DOHH2 (cell line): ENCODE data around the gene MIGA2.

Experiments
- H3F3A ChIP-seq: fragments of 200-600 bp; sonication (generic), shearing (Covaris generic); 2 replicates; pipeline ENCODE4 v1.6.0; 2016; ENCODE audit warnings: antibody characterized with exemption, mild to moderate bottlenecking; ENCODE audit not compliant: control insufficient read depth, insufficient read depth
- H3K27ac ChIP-seq: fragments of 200-600 bp; sonication (generic); 2 replicates; pipeline ENCODE4 v1.5.1; 2014; ENCODE audit warnings: low read depth, mild to moderate bottlenecking, low read length, moderate library complexity
- H3K27me3 ChIP-seq: fragments of 200-600 bp; sonication (generic); 2 replicates; pipeline ENCODE4 v1.6.1; 2014; ENCODE audit warnings: mild to moderate bottlenecking, low read length, mixed read lengths; ENCODE audit not compliant: control insufficient read depth
- H3K36me3 ChIP-seq: fragments of 200-600 bp; sonication (generic); 2 replicates; pipeline ENCODE4 v1.6.1; 2014; ENCODE audit warnings: mild to moderate bottlenecking, low read length, moderate library complexity, mixed read lengths; ENCODE audit not compliant: control insufficient read depth
- H3K4me1 ChIP-seq: fragments of 200-600 bp; sonication (generic); 2 replicates; pipeline ENCODE4 v1.6.1; 2014; ENCODE audit warnings: mild to moderate bottlenecking, low read length, mixed read lengths; ENCODE audit not compliant: control insufficient read depth
- H3K4me2 ChIP-seq: fragments of 200-600 bp; sonication (generic); 2 replicates; pipeline ENCODE4 v1.6.0; 2014; ENCODE audit warnings: mild to moderate bottlenecking, low read length, moderate library complexity
- H3K4me3 ChIP-seq: fragments of 200-600 bp; sonication (generic); 2 replicates; pipeline ENCODE4 v1.5.1; 2014; ENCODE audit warnings: mild to moderate bottlenecking, low read length, mixed read lengths
- H3K79me2 ChIP-seq: fragments of 200-600 bp; sonication (generic); 2 replicates; pipeline ENCODE4 v1.6.1; 2014; ENCODE audit warnings: mild to moderate bottlenecking, low read length, mixed read lengths; ENCODE audit not compliant: control insufficient read depth
- H3K9me2 ChIP-seq: fragments of 200-600 bp; sonication (generic); replicated peaks from 2 replicates; pipeline ENCODE4 v1.6.1; 2014; ENCODE audit warnings: mild to moderate bottlenecking, low read length, mixed read lengths; ENCODE audit not compliant: control insufficient read depth
- H3K9me3 ChIP-seq: fragments of 200-600 bp; sonication (generic); 2 replicates; pipeline ENCODE4 v1.6.1; 2014; ENCODE audit warnings: antibody characterized with exemption, low read length, mixed read lengths; ENCODE audit not compliant: control insufficient read depth, insufficient read depth
- H4K20me1 ChIP-seq: fragments of 200-600 bp; sonication (generic); 2 replicates; pipeline ENCODE4 v1.6.0; 2014; ENCODE audit warnings: low read depth, mild to moderate bottlenecking, antibody characterized with exemption, low read length, moderate library complexity; ENCODE audit not compliant: control insufficient read depth, insufficient read depth
- EZH2phosphoT487 ChIP-seq: fragments of 200-600 bp; sonication (generic); IDR thresholded peaks from 2 replicates; pipeline ENCODE4 v1.6.1; 2017; ENCODE audit warnings: borderline replicate concordance, mild to moderate bottlenecking, antibody characterized with exemption, low read length, moderate library complexity, mixed read lengths
- TF ChIP-seq, protein P1 (sequence below): fragments of 200-600 bp; sonication (generic); IDR thresholded peaks from one replicate; pipeline ENCODE4 v1.5.1; 2014; ENCODE audit warnings: antibody characterized with exemption, mild to moderate bottlenecking, low read depth, low read length; ENCODE audit not compliant: poor library complexity, severe bottlenecking

MIGA2 gene

DNA sequence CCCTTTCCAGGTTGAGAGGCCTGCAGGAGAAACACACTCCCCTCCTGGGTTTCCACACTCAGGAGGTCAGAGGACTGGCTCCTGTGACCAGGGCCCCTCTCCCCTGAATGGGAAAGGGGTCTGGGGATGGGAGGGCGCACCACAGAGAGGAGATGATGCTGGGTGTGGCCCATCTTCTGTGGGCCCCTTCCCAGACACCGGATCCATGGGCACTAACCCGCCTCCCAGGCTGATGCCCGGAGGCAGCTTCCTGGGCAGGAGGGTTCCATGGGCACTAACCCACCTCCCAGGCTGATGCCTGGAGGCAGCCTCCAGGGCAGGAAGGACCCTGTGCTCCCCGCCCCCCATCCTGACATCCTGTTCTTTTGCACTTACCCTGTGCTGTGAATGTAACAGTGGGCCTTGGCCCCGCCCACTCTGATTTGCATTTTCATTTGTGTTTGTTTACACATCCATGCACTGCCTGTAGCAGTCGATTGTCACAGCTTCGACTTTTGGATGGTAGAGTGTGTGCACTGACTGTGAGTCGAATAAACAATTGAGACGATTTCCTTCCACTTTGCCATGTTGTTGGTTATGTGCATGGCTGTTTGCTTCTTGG is 35.2 kb downstream of the MIGA2 start:
- no peaks in the 10 kb centered on the region; the same call in 1 of the 2 replicates for H3K4me1 ChIP-seq
- TF ChIP-seq, protein P1, sequence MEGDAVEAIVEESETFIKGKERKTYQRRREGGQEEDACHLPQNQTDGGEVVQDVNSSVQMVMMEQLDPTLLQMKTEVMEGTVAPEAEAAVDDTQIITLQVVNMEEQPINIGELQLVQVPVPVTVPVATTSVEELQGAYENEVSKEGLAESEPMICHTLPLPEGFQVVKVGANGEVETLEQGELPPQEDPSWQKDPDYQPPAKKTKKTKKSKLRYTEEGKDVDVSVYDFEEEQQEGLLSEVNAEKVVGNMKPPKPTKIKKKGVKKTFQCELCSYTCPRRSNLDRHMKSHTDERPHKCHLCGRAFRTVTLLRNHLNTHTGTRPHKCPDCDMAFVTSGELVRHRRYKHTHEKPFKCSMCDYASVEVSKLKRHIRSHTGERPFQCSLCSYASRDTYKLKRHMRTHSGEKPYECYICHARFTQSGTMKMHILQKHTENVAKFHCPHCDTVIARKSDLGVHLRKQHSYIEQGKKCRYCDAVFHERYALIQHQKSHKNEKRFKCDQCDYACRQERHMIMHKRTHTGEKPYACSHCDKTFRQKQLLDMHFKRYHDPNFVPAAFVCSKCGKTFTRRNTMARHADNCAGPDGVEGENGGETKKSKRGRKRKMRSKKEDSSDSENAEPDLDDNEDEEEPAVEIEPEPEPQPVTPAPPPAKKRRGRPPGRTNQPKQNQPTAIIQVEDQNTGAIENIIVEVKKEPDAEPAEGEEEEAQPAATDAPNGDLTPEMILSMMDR = no peak
- TF ChIP-seq EZH2phosphoT487 = no peak
- H3F3A ChIP-seq = 0 out of 2 replicates have a peak, but pooled peaks cover 3% of the 10 kb centered on the region
- H3K4me2 ChIP-seq = no peak overlapping the region
- H3K36me3 ChIP-seq = peaks cover 3% of the 10 kb centered on the region; the same call in 1 of the 2 replicates
- no peak overlapping the region for H3K4me3 ChIP-seq
- no peaks in the 10 kb centered on the region for H3K79me2 ChIP-seq
- H3K27ac ChIP-seq = no peak overlapping the region
- no peaks in the 10 kb centered on the region for H4K20me1 ChIP-seq
- no peaks in the 10 kb centered on the region for H3K9me2 ChIP-seq
- H3K27me3 ChIP-seq = no peaks in the 10 kb centered on the region
- no peaks in the 10 kb centered on the region for H3K9me3 ChIP-seq

DNA sequence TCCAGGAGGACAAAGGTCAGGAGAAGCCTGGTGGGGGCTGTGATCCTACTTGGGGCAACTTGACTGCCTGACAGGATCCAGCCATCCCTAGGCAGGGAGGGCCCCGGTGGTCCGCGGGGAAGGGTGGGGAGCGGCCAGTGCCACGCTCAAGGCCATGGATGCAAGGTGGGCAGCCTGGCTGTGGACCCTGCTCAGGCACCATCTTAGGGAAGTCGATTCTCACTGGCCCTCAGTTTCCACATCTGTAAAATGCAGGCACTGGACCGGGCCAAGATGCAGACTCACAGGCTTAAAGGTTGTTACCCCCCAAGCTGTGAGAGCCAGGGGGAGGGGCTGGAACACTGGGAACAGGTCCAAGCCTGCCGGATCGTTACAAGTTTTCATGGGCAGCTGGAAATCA is 35.7 kb downstream of the MIGA2 start:
- Histone ChIP-seq H3K27me3 (no peaks in the 10 kb centered on the region), H3K4me3 (no peak overlapping the region), H3K27ac (no peak overlapping the region), H3K4me2 (no peak overlapping the region), H3K9me3 (no peaks in the 10 kb centered on the region), H3K9me2 (no peaks in the 10 kb centered on the region), H3K4me1 (no peaks in the 10 kb centered on the region; the same call in 1 of the 2 replicates), H3K79me2 (no peaks in the 10 kb centered on the region), H3K36me3 (peaks cover 3% of the 10 kb centered on the region; the same call in 1 of the 2 replicates), H3F3A (0 out of 2 replicates have a peak, but pooled peaks cover 3% of the 10 kb centered on the region), H4K20me1 (no peaks in the 10 kb centered on the region)
- TF ChIP-seq EZH2phosphoT487 = no peak
- TF ChIP-seq, protein P1 = no peak

DNA sequence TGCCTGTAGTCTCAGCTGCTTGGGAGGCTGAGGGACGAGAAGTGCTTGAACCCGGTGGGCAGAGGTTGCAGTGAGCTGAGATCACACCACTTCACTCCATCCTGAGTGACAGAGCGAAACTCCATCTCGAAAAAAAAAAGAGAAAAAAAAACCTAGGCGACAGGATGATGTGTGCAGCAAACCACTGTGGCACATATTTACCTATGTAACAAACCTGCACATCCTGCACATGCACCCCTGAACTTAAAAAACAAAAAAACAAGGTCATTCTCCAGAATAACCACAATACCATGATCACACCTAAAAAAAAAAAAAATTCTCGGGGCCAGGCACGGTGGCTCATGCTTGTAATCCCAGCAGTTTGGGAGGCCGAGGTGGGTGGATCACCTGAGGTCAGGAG is 37.0 kb downstream of the MIGA2 start:
- peaks cover 1% of the 10 kb centered on the region; the same call in 1 of the 2 replicates for H3K36me3 ChIP-seq
- H4K20me1 ChIP-seq = no peaks in the 10 kb centered on the region
- H3K4me3 ChIP-seq = no peak overlapping the region
- no peak overlapping the region for H3K27ac ChIP-seq
- no peaks in the 10 kb centered on the region for H3K9me3 ChIP-seq
- H3K27me3 ChIP-seq = no peaks in the 10 kb centered on the region
- H3K9me2 ChIP-seq = no peaks in the 10 kb centered on the region
- 0 out of 2 replicates have a peak, but pooled peaks cover 3% of the 10 kb centered on the region for H3F3A ChIP-seq
- no peaks in the 10 kb centered on the region; the same call in 1 of the 2 replicates for H3K4me1 ChIP-seq
- no peak for TF ChIP-seq EZH2phosphoT487
- TF ChIP-seq, protein P1 = no peak
- no peaks in the 10 kb centered on the region for H3K79me2 ChIP-seq
- no peak overlapping the region for H3K4me2 ChIP-seq
